PC-9 (cell line): Measurements from ENCODE around the gene MAP4K3. TPM values are rescaled to one million over a fixed set of nuclear protein-coding genes. Genes with fewer than 3 reads are reported as not detected.

Experiments used
- BruUV-seq: library from RNA; stranded (reverse); fragments of 400-500 nt; replicated peaks from 2 replicates; lab custom pipeline; 2021; lab: Mats Ljungman, UMichigan
- CTCF ChIA-PET: fragments of 300-600 bp; sonication (Branson Sonifier 250); formaldehyde crosslinking; loops from one replicate; lab custom pipeline; 2022; ENCODE audit warnings: antibody characterized with exemption; lab: Charles Lee
- POLR2A ChIA-PET: fragments of 300-600 bp; sonication (Branson Sonifier 250); formaldehyde crosslinking; loops from one replicate; lab custom pipeline; 2022; ENCODE audit warnings: antibody characterized with exemption; ENCODE audit not compliant: unreplicated experiment; lab: Charles Lee
- DNase-seq, 2 experiments: peaks; one replicate each; pipeline versions ENCODE4 v3.0.0 to v3.0.0-alpha.2; 2015 to 2022; ENCODE audit warnings: mixed read lengths in 1 of 2
- H2AFZ ChIP-seq: fragments of 200-600 bp; sonication (generic); 2 replicates; pipeline ENCODE4 v1.8.1; 2017; ENCODE audit warnings: antibody characterized with exemption
- H3F3A ChIP-seq: fragments of 200-600 bp; sonication (generic); 2 replicates; pipeline ENCODE4 v1.8.1; 2017; ENCODE audit warnings: antibody characterized with exemption, mild to moderate bottlenecking, low read depth; ENCODE audit not compliant: insufficient read depth
- H3K27ac ChIP-seq: fragments of 200-600 bp; sonication (generic); 2 replicates; pipeline ENCODE4 v1.6.1; 2016; ENCODE audit warnings: mixed run types
- H3K27me3 ChIP-seq: fragments of 200-600 bp; sonication (generic); 2 replicates; pipeline ENCODE4 v1.6.1; 2016; ENCODE audit warnings: low read depth, mixed run types; ENCODE audit not compliant: insufficient read depth
- H3K36me3 ChIP-seq: fragments of 200-600 bp; sonication (generic); 2 replicates; pipeline ENCODE4 v1.6.1; 2016; ENCODE audit warnings: low read depth, mixed run types
- H3K4me1 ChIP-seq: fragments of 200-600 bp; sonication (generic); replicated peaks from 2 replicates; pipeline ENCODE4 v1.6.1; 2016; ENCODE audit warnings: mixed run types; ENCODE audit not compliant: insufficient read depth
- H3K4me2 ChIP-seq: fragments of 200-600 bp; sonication (generic); 2 replicates; pipeline ENCODE4 v1.6.1; 2017; ENCODE audit warnings: mixed run types
- H3K4me3 ChIP-seq: fragments of 200-600 bp; sonication (generic); 2 replicates; pipeline ENCODE4 v1.6.1; 2016; ENCODE audit warnings: mixed run types
- H3K79me2 ChIP-seq: fragments of 200-600 bp; sonication (generic); 2 replicates; pipeline ENCODE4 v1.6.1; 2017; ENCODE audit warnings: low read depth, mixed run types
- H3K9me2 ChIP-seq: fragments of 200-600 bp; sonication (generic); 2 replicates; pipeline ENCODE4 v1.8.1; 2017; ENCODE audit warnings: mild to moderate bottlenecking; ENCODE audit not compliant: insufficient read depth
- H3K9me3 ChIP-seq: fragments of 200-600 bp; sonication (generic); 2 replicates; pipeline ENCODE4 v1.8.1; 2016; ENCODE audit warnings: low read depth; ENCODE audit not compliant: insufficient read depth
- H4K20me1 ChIP-seq: fragments of 200-600 bp; sonication (generic); 2 replicates; pipeline ENCODE4 v1.8.1; 2017; ENCODE audit not compliant: insufficient read depth
- CTCF ChIP-seq: fragments of 200-600 bp; sonication (generic); conservative IDR thresholded peaks from 2 replicates; pipeline ENCODE4 v1.6.1; 2017; ENCODE audit warnings: mixed run types, antibody characterized with exemption, mild to moderate bottlenecking, moderate library complexity
- EZH2 ChIP-seq: fragments of 200-600 bp; sonication (generic); IDR thresholded peaks from 2 replicates; pipeline ENCODE4 v1.8.0; 2017; ENCODE audit warnings: antibody characterized with exemption, low read depth
- intact Hi-C: fragments of 100-400 bp; cut with micrococcal nuclease; formaldehyde crosslinking; loops from one replicate; pipeline ENCODE4 v1.10.0; 2022; ENCODE audit not compliant: unreplicated experiment
- total RNA-seq: library from RNA; stranded (reverse); gene quantifications from 2 replicates; pipeline ENCODE4 v1.2.3, GENCODE V29; 2021

Gene MAP4K3
- total RNA-seq, 1 experiment from 2014 or later = 38.4 TPM

DNA sequence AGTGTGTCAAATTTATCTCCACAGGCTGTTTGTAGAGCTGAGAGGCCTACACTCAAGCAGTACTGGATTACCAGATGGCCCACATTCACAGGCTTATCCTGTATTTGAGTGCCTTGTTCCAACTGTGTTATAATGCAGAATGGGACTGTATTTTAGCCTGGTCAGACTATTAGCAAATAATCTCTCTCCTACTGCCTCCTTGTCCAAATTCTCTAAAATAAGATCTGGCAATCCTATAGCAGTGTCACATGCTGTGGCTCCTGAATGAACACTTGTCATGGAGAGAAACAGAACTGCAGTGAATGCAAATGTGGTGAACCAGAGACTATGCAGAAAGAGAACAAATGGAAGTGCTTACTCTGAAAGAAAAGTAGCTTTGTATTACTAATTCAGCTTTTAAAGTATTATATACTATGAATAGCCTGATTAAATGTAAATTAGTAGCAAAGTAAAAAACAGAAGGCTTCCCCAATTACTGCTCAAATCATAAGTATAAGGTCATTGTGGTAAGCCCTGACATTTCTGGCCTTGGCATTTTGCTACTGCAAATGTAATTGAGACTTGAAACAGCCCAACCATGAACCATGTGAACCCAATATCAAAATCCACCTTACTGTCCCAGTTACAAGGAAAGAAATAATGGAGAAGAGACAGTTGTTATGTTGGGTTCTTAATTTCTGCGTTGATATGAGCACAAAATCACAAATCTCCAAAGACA, 80.0 kb downstream of the MAP4K3 start:
- BruUV-seq = no TSS peak
- CTCF ChIA-PET = no interaction called here
- no peak for DNase-seq
- Histone ChIP-seq H3K4me2 (no peak overlapping the region), H4K20me1 (no peaks in the 10 kb centered on the region), H3K27ac (no peak overlapping the region), H3K9me3 (peaks cover 17% of the 10 kb centered on the region), H3K9me2 (no peaks in the 10 kb centered on the region), H3K4me3 (no peak overlapping the region), H3K4me1 (no peaks in the 10 kb centered on the region), H3K27me3 (no peaks in the 10 kb centered on the region), H3F3A (no peaks in the 10 kb centered on the region; the same call in 1 of the 2 replicates), H3K36me3 (peaks cover 5% of the 10 kb centered on the region; the same call in 1 of the 2 replicates), H2AFZ (no peak overlapping the region), H3K79me2 (no peaks in the 10 kb centered on the region)
- intact Hi-C loops = no loop called here
- POLR2A ChIA-PET = no interaction called here
- TF ChIP-seq EZH2 = no peak

GRCh38 chr2:39350658-39351057, 86.4 kb downstream of the MAP4K3 start:
- Histone ChIP-seq H4K20me1 (no peaks in the 10 kb centered on the region), H3K79me2 (no peaks in the 10 kb centered on the region), H3K36me3 (no peaks in the 10 kb centered on the region), H3K27me3 (no peaks in the 10 kb centered on the region), H3K4me2 (no peak overlapping the region), H3F3A (no peaks in the 10 kb centered on the region; the same call in none of the 2 replicates), H3K27ac (no peak overlapping the region), H2AFZ (no peak overlapping the region), H3K9me3 (no peaks in the 10 kb centered on the region; the same call in 1 of the 2 replicates), H3K4me3 (no peak overlapping the region), H3K9me2 (no peaks in the 10 kb centered on the region), H3K4me1 (no peaks in the 10 kb centered on the region)
- ChIA-PET CTCF (no interaction called here), POLR2A (no interaction called here)
- no peak for TF ChIP-seq CTCF
- intact Hi-C loops = no loop called here
- DNase-seq = no peak
- no TSS peak for BruUV-seq

GRCh38 chr2:39338502-39338901, 98.6 kb downstream of the MAP4K3 start:
- no peak overlapping the region for H3K4me2 ChIP-seq

More at GRCh38 chr2:39338502-39338901, 98.6 kb downstream of the MAP4K3 start:
- intact Hi-C loops = no loop called here
- Histone ChIP-seq H3K79me2 (no peaks in the 10 kb centered on the region), H3F3A (peaks cover 3% of the 10 kb centered on the region; the same call in 1 of the 2 replicates), H3K9me2 (no peaks in the 10 kb centered on the region), H3K4me3 (no peak overlapping the region), H3K9me3 (no peaks in the 10 kb centered on the region), H2AFZ (no peak overlapping the region), H3K36me3 (peaks cover 5% of the 10 kb centered on the region; the same call in 1 of the 2 replicates), H3K4me1 (no peaks in the 10 kb centered on the region), H3K27me3 (no peaks in the 10 kb centered on the region), H3K27ac (no peak overlapping the region), H4K20me1 (peaks cover 3% of the 10 kb centered on the region; the same call in 1 of the 2 replicates)
- no TSS peak for BruUV-seq
- TF ChIP-seq CTCF (no peak), EZH2 (no peak)
- ChIA-PET POLR2A (no interaction called here), CTCF (no interaction called here)
- DNase-seq = no peak
